HUDEP-2 (cell line): ENCODE data around the gene MAST2.
A peak's percentile ranks its signal among the peaks of the same experiment; 100 is the strongest.
"Not testable (repeated sequence)": the region's sequence is repeated elsewhere in the genome, so short reads cannot be mapped to it uniquely, and the experiment has no call there.

Source experiments
- DNase-seq, 76 experiments: peaks; one replicate each; lab custom pipeline; 2025; ENCODE audit not compliant: unreplicated experiment in 76 of 76; lab: John Stamatoyannopoulos, UW

The MAST2 gene

DNA sequence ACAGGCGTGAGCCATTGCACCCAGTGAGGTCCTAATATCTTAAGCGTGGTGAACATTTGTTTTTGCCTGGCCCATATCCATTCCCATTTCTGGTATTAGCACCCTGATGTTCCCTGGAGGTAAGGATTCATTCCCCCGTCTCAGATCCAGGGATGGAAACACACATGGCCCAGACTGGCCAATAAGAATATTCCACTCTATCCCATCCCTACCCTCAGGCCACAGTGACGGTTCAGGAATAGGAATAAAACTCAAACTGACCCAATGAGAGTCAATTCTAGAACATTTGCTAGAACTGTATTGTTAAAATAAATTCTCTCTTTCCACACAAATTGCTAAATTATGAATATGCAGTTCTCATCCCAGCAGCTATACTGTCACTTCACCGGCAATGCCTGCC is 252.9 kb downstream of the MAST2 start:
- DNase-seq = no peak

DNA sequence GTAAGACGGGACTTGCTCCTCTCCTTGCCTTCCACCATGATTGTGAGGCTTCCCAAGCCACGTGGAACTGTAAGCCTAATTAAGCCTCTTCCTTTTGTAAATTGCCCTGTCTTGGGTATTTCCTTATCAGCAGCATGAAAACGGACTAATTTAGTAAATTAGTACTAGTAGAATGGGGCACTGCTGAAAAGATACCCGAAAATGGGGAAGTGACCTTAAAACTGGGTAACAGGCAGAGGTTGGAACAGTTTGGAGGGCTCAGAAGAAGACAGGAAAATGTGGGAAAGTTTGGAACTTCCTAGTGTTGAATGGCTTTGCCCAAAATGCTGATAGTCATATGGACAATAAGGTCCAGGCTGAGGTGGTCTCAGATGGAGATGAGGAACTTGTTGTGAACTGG is 253.8 kb downstream of the MAST2 start:
- DNase-seq = not testable (repeated sequence)

DNA sequence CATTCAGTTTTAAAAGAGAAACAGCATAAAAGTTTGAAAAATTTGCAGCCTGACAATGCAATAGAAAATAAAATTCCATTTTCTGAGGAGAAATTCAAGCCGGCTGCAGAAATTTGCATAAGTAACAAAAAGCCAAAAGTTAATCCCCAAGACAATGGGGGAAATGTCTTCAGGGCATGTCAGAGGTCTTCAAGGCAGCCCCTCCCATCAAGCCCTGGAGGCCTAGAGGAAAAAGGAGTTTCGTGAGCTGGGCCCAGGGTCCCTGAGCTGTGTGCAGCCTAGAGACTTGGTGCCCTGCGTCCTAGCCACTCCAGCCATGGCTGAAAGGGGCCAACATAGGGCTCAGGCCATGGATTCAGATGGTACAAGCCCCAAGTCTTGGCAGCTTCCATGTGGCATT is 254.4 kb downstream of the MAST2 start:
- DNase-seq = no peak

DNA sequence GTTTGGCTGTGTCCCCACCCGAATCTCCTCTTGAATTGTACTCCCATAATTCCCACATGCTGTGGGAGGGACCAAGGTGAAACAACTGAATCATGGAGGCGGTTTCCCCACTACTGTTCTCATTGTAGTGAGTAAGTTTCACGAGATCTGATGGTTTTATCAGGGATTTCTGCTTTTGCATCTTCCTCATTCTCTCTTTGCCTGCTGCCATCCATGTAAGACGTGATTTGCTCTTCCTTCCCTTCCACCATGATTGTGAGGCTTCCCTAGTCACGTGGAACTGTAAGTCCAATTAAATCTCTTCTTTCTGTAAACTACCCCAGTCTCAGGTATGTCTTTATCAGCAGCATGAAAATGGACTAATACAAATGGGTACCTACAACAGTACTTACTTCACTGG is 255.5 kb downstream of the MAST2 start:
- DNase-seq = no peak

DNA sequence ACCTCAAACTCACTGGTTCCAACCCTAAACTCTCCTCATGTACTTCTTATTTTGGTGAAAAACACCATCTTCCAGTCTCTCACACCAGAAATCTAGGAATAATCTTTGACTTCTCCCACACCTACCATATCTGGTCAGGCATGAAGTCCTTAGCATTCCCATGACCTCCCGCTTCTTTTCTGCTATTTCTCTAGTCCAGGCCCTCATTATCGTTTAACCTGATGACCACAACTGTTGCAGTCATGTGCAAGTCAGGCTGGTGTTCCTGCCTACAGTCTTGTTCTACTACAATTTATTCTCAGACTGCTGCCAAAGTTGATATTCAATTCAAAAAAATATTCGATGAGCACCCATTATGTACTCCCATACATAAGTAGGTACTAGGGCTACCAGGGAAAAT is 257.7 kb downstream of the MAST2 start:
- DNase-seq = no peak

DNA sequence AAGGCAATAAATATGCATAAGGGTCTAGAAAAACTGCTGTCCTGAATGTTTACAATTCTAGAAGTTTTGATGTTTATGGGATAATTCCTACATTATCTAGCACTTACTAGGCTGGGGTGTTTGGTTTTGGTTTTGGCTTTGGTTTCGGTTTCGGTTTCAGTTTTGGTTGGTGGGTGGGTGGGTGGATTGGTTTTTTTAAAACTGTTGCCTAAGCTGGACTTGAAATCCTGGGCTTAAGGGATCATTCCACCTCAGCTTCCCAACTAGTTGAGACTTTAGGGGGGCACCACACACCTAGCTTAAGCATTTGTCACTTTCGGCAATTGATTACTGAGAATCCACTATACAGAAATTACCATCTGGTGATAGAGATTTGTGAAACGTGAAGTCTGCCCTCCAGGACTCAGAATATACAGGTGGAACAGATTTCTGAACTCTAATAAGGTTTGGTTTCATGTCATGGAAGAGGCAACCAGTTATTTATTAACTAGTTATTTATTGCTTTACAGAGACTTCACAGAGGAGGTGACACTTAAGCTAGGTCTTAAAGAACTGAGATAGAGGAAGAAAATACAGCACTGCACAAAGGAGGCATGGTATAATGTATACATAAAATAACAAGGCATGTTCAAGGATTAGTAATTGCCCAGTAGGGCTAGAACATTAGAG is 259.4 kb downstream of the MAST2 start:
- DNase-seq = no peak

DNA sequence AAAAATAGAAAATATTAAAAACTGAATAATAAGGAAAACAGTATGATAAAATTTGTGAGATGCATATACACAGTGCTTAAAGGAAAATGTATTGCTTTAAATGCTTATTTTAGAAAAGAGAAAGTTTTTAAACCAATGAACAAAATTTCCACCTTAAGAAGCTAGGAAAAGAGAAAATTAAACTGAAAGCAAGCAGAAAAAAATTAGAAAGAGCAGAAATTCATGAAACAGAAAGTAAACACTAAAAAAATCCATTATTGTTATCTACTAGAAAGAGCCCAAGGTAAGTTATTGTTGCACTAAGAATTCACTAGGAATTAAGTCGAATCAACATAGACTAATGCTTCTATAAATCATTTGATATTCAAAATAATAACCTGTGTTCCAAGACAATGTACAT is 261.3 kb downstream of the MAST2 start:
- no peak for DNase-seq

DNA sequence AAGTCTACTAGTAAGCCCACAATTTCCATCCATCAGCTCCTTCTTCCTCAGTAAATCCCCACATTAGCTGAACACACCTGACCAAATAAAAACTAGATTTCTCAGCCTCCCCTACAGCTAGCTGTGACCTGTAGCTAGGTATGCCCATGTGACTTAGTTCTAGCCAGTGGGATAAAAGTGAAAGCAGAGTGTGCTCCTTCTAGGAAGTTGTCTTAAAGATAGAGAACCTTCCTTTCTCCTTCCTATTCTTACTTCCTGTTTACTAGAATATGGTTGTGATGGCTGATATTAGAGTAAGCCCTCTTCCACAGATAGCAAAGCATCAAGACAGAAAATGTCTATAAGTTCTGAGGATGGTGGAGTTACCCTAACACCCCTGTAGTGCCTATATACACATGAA is 262.0 kb downstream of the MAST2 start:
- peak in 2 of 76 experiments; percentile 2 to 18 for DNase-seq

DNA sequence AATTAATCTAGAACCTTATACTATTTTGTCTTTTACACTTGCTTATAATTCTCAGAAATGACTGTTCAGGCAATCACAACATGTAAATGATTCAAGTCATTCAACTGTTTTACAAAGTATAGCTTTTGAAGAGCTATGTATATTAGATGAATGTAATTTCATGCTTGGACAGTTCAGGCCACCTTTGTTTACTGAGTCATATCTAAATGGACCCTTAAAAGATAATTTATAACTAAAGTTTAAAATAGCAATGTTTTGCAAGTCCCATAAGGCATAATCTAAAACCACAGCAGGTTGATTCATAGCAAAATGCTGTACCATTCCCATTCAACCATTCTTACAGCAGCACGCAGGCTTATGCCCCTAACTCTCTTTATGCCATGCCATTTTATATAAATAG is 264.2 kb downstream of the MAST2 start:
- DNase-seq = no peak

DNA sequence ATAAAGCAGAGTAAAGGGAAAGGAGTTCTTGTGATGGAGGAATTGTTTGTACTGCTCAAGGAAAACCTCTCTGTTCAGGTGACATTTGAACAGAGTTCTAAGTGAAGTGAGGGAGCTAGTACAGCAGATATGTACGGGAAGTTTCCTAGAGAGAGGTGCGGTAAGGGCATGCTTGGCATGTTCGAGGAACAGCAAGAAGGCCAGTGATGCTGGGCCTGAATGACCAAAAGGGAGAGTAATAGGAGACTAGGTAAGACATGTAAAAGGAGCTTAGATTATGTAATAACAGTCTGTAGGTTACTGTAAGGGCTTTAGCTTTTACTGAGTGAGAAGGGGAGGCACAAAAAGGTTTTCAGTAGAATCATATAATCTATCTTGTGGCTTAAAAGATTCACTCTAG is 265.1 kb downstream of the MAST2 start:
- no peak for DNase-seq

DNA sequence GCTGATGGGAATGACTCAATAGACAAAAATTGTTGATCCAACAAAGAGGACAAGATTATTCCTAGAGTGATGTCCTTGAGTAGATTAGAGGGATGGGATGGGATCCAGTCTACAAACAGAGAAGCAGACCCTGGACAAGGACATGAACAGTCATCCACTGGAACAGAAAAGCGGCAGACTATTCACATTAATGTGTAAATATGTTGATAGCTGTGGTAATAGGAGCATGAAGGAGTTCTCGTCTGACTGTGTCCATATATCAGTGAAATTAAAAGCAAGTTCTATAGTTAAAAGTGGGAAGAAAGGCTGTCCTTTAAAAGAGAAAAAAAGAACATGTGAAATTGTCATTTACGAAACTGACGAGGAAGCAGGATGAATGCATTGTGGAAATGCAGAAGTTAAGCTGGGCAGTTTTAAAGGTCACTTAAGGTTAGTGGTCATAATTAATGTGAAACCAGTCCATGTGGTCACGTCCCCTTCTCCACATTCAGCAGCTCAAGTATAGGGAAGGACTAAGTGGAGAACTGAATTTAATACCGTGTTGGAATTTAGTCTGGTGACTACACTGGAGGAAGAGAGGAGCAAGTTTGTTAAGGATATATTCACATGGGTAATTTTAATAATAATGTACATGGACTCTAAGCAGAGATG is 266.9 kb downstream of the MAST2 start:
- DNase-seq = no peak

DNA sequence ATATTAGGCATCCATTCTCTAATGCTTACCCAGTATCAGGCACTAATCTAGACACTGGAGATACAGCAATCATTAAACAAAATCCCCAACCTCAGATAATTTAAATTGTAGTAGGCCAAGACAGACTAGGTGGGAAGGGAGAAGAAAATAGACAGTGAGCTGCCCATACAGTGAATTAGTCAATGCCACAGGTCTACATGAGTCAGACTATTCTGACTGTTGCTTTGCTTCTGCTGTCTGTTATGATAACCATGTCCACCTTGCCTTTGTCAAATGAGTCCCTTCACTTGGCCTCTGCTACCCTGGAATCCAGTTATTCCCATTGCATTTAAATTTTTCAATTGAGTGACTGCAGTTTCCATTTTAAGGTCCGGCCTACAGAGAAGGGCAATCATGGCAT is 269.6 kb downstream of the MAST2 start:
- DNase-seq = no peak

DNA sequence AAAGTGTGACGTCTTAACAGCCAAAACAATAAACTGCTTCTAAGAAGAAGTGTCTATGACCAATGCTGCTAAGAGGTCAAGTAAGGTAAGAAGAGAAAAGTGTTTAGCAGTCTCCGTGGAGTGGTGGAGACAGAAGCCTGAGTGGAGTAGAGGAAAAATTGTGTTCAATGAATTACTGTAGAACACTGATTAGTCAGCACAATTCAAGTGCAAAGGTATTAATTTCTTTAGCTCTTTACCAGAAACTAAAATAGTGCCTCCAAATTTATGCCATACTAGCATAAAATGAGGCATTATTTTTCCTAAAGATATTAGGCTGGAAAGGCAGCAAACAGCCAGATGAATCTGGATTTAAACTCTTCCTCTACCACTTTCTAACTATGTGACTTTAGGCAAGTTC is 272.9 kb downstream of the MAST2 start:
- DNase-seq = no peak

DNA sequence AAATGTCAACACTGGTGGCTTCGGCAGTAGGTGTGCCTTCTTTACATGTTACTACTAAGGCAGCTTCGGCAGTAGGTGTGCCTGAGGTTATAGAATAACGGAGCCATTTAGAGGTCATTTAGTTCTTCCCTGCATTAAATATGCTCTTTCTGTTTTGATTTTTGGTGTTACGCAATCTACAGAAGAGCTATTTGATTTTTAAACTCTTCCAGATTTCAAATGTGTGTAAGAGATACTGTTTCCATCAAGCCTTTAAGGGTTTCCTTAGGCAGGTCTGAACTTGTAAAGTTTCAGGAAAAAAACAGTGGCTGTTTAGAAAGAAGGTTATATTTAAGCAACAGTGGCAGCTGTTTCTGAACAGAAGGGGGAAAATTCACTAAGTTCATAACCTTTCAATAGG is 274.2 kb downstream of the MAST2 start:
- no peak for DNase-seq

DNA sequence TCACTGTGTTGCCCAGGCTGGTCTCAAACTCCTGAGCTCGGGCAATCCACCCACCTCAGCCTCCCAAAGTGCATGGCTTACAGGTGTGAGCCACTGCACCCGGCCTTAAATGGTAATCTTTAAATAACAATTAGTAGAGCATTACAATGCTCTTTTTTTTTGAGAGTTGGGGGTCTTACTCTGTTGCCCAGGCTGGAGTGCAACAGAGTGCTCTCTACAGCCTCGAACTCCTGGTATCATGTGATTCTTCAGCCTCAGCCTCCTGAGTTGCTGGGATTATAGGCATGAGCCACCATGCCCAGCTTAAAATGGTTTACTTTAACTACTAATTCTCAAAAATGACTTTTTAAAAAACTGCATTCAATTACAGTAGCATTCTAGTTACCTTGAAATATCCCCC is 276.8 kb downstream of the MAST2 start:
- DNase-seq = no peak

DNA sequence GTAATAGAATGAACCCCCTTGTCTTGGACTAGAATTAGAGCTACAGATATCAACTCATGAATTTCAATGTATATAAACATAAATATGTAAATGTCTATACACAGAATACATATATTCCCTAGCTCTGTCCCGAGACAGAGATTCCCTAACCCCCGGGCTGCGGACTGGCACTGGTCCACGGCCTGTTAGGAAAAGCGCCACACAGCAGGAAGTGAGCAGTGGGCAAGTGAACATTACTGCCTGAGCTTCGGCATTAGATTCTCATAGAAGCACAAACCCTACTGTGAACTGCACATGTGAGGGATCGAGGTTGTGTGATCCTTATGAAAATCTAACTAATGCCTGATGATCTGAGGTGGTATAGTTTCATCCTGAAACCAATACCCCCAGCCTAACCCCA is 277.8 kb downstream of the MAST2 start:
- no peak for DNase-seq

DNA sequence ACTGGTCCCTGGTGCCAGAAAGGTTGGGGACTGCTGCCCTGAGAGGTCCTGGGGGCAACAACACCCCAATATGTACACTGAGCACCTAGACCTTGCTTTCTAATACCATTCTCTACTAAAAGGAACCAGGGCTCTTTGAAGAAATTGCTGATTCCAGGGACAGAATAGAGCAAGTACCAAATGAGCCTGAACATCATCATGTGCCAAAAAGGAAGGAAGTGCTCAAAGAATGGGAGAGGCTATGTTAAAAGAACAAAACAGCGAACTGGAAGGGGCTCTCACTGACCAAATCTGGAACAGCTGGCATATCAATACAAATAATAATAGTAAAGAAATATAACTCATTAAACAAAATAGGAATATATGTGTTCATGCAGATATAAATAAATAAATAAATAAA is 278.2 kb downstream of the MAST2 start:
- no peak for DNase-seq

DNA sequence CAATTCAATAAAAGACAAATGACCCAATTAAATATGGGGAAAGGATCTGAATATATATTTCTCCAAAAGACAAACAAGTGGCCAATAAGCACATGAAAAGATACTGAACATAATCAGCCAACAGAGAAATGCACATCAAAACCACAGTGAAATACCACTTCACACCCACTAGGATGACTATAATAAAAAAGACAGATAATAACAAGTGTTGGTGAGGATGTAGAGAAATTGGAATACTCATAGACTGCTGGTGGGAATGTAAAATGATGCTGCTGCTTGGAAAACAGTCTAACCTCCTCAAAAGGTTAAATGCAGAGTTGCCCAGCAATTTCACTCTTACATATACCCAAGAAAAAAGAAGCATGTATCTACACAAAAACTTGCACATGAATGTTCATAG is 280.2 kb downstream of the MAST2 start:
- DNase-seq = no peak

DNA sequence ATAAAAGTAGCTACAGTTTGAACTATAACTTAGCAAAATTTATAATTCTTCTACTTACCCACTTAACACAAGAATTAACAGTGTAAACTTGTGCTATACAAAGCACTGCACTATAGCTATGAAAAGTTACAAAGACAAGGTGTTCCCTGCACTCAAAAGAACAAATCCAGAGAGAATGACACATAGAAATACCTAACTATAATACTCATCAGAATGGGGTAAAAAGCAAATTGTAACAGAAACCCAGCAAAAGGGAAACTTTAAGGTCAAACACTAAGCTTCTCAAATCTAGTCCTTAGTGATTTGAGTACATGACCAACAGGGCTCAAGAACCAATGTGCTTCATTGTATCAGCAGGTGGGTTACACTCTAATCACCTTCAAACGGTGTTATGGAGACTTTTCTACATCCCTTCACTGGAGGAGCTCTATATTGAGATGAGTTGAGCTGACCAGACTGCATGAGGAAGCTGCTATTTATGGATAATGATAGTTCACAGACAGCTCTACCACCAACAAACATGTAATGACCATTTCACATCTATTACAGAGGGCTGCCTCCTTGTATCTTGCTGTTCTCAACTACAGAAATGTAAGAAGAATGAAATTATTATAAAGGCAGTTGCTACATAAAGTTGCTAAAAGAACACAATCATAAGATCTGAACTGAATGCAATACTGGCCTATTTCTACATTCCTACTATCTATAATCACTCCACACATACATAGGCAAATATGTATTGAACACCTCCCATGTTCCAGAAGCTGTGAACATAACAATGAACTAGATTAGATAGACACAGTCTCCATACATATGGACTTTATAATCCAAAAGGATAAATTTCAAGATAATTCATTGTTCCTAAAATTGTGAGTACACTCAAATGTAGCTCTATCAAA is 281.4 kb downstream of the MAST2 start:
- DNase-seq = no peak
